ENCODE measurements around the gene UBE2G1.
"Not testable (repeated sequence)": the region's sequence is repeated elsewhere in the genome, so short reads cannot be mapped to it uniquely, and the experiment has no call there.

UBE2G1 gene

DNA sequence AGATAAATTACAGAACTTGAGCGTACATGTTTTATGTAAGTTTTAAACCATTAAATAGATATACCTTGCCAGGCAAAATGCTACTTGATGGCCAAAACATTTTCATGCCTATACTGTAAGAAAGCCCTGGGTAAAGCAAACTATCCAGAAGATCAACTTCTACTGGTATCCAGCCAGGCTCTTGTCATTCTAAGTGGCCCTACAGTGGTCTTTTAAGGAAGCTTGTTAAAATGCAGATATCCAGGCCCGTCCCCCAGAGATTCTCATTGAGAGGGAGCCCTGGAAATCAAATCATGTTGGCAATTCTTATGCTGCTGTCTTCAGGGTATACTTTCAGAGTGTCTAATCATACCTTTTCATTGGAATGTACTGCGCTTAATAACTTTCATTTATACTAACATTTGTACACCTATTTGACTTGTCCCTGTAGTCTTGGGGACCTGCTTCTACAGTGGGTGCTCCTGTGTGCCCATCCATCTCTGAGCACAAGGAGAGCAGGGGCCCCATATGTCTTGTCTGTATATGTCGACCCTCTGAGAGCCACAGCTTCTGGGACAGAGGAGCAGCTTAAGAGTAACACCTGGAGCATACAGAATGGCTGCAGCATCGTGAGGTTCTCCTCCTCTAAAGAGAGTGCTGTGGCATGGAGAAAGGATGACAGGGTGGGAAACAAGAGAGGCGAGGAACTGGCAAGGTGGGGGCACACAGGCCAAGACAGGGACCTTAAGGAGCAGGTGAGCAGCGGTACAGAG, 59.1 kb downstream of the UBE2G1 start:
- DNase-seq (ENCODE audit: low spot score) (no peak), FAIRE-seq (no peak)

DNA sequence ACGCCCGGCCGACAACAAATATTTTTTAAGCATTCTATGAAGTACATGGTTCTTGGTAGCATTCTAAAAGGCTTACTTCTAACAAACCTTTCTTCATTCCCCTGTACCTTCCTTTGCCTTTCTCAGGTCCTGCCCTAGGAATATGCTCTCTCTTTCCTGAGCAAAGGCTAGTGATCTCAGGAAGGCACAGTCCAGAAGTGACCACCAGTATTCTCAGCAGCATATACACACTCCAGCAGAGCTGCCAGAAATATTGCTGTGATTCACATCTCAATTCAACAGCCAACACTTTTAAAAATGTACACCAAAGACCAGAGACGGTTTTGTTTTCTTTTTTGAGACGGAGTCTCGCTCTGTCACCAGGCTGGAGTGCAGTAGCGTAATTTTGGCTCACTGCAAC, 61.3 kb downstream of the UBE2G1 start:
- DNase-seq (ENCODE audit: low spot score) (no peak), FAIRE-seq (no peak)

GRCh38 chr17:4304417-4305027, 62.0 kb downstream of the UBE2G1 start:
- FAIRE-seq, result peak; percentile 24

GRCh38 chr17:4301066-4301465, 65.4 kb downstream of the UBE2G1 start:
- FAIRE-seq (no peak), DNase-seq (ENCODE audit: low spot score) (no peak)

More at GRCh38 chr17:4304417-4305027, 62.0 kb downstream of the UBE2G1 start:
- peak; percentile 18 for DNase-seq (ENCODE audit: low spot score)

DNA sequence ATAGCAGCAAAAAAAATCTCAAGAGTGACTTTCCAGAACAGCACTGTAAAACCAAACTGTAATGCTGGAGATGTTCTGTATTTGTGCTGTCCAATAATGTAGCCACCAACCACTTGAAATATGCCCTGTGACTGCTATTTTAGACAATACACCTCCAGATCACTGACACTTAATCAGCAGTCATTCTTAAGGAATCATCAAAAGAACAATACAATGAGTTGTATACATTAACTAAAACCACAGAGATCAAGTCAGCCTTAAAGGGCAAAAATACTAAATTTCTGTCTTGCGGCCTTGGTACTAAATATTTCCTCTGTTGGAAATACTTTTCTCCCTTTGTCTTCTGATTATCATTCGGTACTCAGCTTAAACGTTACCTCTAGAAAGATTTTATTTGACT, 69.1 kb downstream of the UBE2G1 start:
- FAIRE-seq (no peak), DNase-seq (ENCODE audit: low spot score) (no peak)

- DNase-seq (ENCODE audit: low spot score) (no peak), FAIRE-seq (no peak)
Measured at GRCh38 chr17:4295686-4296085, 70.8 kb downstream of the UBE2G1 start.

DNA sequence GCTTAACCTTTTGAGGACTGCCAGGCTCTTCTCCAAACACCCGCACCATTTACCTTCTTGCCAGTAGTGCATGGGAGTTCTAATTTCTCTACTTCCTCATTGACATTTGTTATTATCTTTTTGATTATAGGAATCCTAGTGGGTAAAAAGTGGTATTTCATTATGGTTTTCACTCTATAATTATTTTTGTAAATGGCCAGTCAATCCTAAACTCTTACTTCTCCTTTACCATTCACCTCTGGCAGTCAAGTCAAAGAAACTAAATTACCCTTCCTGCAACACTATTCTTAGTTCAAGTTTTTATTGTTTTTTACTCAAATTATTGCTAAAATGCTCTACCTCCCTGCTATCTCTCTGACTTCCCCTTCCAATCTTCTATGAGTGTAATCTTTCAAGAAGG, 72.9 kb downstream of the UBE2G1 start:
- DNase-seq (ENCODE audit: low spot score) (no peak), FAIRE-seq (no peak)

- DNase-seq (ENCODE audit: low spot score), result no peak
- FAIRE-seq, result no peak
Measured at GRCh38 chr17:4287710-4288109, 78.8 kb downstream of the UBE2G1 start.

- FAIRE-seq, result no peak
- no peak for DNase-seq (ENCODE audit: low spot score)
Measured at GRCh38 chr17:4276514-4276913, 90.0 kb downstream of the UBE2G1 start.

- FAIRE-seq (no peak), DNase-seq (ENCODE audit: low spot score) (no peak)
Measured at GRCh38 chr17:4272972-4273368, 93.5 kb downstream of the UBE2G1 start.

- DNase-seq (ENCODE audit: low spot score) (no peak), FAIRE-seq (no peak)
Measured at GRCh38 chr17:4272213-4272971, 94.1 kb downstream of the UBE2G1 start.

DNA sequence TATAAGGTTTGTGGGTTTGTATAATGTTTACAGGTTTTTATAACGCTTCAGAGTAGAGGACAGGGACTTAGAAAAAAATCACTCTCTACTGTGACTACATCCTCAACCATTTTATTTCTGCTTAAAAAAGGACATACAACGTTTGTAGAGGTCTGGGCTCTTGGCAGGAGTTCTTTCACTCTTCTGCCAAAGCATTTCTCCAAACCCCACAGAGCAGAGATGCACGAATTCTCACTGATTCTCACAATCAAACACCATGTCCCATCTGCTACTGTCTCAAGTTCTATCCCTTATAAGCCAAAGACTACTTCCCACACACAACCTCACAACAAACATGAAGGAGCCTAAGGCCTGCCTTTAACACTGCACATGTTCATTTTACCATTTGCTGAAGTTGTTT, 95.7 kb downstream of the UBE2G1 start:
- FAIRE-seq (no peak), DNase-seq (ENCODE audit: low spot score) (no peak)

- DNase-seq (ENCODE audit: low spot score), result no peak
- FAIRE-seq, result no peak
Measured at GRCh38 chr17:4269915-4270314, 96.6 kb downstream of the UBE2G1 start.

GRCh38 chr17:4267402-4267801, 99.1 kb downstream of the UBE2G1 start:
- FAIRE-seq, result no peak
- DNase-seq (ENCODE audit: low spot score), result no peak

DNA sequence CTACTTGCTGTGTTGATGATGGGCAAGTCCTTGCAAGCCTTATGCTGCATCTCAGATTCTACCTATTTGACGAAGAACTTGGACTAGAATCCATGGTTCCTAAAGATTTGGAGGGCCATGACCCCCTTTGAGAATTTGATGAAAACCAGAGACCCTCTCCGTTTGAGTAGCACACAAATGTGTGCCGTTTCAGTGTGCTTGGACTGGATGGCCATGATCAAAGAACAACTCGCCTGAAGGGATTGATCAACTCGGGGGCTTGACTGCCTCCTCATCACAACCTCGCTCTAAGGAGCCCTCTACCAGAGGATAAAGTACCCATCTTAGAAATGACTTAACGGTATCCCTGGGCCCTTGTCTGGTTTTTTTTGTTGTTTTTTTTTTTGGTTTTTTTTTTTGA, 99.9 kb downstream of the UBE2G1 start:
- FAIRE-seq (no peak), DNase-seq (ENCODE audit: low spot score) (no peak)

DNA sequence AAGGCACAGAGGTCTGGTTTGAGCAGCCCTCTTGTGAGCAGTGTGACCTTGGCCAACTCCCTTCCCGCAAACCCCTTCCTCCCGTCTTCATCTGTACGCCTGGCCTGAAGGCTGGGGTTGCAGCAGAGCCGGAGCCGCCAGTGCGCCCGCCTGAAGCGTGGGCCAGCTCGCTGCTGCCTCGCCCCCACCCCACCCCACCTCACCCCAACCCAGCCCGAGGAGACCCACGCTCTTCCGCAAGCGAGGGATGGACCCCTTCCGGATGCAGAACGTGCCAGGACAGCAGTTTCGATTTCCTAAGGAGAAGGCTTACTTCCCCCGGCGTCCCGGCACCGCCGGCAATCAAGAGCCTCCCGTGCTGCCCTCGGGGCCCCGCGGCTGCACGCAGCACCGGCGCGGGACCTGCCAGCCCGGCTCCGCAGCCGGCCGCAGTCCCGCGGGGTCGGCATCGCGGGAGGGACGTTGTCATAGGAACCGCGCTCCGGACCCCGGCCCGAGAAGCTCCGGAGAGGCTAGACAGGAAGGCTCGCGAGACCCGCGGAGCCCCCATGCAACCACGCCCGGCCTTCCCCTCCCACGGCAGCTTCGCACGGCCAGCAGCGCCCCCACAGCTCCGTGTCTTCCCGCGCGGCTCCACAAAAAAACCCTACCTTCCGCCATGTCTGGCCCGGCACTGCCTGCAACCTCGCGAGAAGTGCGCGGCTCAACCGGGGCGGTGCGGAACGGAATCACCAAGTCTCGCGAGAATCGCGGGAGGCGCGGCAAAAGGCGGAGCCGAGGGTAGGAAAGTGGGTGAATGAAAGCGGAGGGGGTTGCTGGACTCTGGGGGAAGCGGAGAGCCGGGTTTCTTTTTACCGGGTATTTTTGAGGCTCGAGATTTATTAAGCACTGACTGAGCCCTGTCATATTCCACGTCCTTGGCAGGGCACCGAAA, 102.9 kb downstream of the UBE2G1 start, which contains the start of gene ANKFY1:
ANKFY1 (minus strand) TSS at position 698 of the 934 bp plus-strand sequence; CDS start at position 660, 38 bp downstream.
- FAIRE-seq (peak; percentile 14), DNase-seq (ENCODE audit: low spot score) (peak; percentile 75)

GRCh38 chr17:4262703-4263102, 103.8 kb downstream of the UBE2G1 start:
- no peak for FAIRE-seq

GRCh38 chr17:4261452-4261851, 105.0 kb downstream of the UBE2G1 start:
- DNase-seq (ENCODE audit: low spot score) (no peak), FAIRE-seq (no peak)

More at GRCh38 chr17:4262703-4263102, 103.8 kb downstream of the UBE2G1 start:
- DNase-seq (ENCODE audit: low spot score), result no peak

- no peak for DNase-seq (ENCODE audit: low spot score)
- FAIRE-seq, result no peak
Measured at GRCh38 chr17:4258867-4259266, 107.6 kb downstream of the UBE2G1 start.

DNA sequence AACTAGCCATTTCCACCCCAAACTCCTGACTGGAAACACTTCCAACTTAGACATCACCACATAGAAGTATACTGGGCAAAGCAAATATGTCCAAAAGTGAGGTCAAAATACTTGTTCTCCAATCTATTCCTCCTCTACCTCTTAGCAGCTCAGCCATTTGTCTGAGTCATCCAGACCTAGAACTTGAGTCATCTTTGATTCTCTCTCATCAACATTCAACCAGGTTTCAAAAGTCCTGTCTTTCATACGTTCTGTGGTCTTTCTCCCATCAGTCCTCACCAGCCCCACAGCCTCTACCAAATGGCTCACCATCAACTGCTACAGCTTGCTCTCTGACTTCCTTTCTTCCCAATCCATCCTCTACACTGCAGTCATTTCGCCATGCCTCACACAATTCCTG, 109.5 kb downstream of the UBE2G1 start:
- DNase-seq (ENCODE audit: low spot score) (peak; percentile 17), FAIRE-seq (no peak)

DNA sequence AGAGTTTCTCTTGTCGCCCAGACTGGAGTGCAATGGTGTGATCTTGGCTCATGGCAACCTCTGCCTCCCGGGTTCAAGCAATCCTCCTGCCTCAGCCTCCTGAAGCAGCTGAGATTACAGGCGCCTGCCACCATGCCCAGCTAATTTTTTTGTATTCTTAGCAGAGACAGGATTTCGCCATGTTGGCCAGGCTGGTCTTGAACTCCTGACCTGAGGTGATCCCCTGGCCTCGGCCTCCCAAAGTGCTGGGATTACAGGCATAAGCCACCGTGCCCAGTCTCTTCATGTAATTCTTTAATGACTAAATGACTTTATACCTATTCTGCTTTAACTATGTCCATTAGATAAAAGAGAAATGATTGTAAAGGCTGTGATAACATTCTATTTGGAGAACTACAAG, 111.2 kb downstream of the UBE2G1 start:
- not testable (repeated sequence) for FAIRE-seq; DNase-seq (ENCODE audit: low spot score)

Measured in RCC 7860 (cell line).